Stimulated activated CD8-positive, alpha-beta memory T cell treated with anti-CD3 and anti-CD28 coated beads, Interleukin-7, amount 100 ng/mL, for 48 hours (primary cell): ENCODE results near the gene EMP1.
A peak's percentile ranks its signal among the peaks of the same experiment; 100 is the strongest.
"Not testable (repeated sequence)": the region's sequence is repeated elsewhere in the genome, so short reads cannot be mapped to it uniquely, and the experiment has no call there.

Source experiments
- DNase-seq, 2 donors: peaks; one replicate each; pipeline ENCODE4 v3.0.0-alpha.2; 2020; ENCODE audit warnings: low read depth in 1 of 2; ENCODE audit errors: extremely low read depth in 1 of 2

EMP1 gene

DNA sequence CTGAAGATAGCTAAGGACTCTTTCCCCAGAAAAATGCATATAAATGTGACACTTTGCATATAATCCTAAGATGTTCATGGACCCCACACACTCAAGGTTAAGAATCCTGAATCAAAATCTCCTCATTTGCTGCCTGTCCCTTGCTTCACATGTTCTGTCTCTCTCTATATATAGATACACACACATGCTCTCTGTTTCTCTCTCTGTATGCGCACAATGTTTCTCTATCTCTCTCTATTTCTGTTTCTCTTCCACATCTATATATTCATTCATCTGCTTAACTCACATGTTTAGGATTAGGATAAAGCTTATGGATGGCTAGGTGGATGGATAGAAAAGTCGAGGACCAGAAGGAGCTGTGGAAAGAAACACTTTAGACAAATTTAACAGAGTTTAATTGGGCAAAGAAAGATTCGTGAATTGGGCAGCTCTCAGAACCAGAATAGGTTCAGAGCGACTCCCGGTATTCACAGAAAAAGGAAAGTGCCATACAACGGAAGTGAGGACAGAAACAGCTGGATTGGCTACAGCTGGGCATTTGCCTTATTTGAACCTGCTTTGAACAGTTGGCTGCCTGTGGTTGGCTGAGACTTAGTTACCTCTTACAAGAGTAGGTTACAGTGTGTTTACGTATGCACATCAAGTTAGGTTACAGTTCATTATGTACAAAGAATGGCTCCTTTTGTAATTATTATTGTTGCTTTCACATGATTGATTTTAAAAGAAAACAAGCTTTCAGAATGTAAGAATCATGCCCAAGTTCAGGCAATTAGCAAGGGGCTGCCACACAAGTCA is 57.6 kb downstream of the EMP1 start:
- no peak for DNase-seq

- DNase-seq, result peak; percentile 59 to 72
Observed at GRCh38 chr12:13255792-13256691, 59.5 kb downstream of the EMP1 start.

DNA sequence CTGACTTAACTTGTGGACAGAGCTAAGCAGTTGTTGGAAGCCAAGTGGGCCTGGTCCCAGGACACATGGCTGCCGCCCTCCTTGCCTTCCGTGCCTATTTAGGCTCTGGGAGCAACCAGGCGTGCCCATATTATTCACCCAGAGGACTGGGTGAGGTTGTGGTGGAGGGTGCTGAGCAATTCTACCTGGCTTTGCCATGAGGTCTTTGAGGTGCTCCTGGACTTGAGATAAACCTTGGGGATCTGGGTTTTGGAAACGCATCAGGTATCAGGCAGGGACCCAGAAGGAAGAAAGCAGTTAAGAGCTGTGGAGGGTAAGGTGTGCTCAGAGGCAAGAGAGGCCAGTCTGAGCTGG is 60.1 kb downstream of the EMP1 start:
- DNase-seq, result no peak

- DNase-seq, result no peak
Observed at GRCh38 chr12:13257356-13257875, 60.9 kb downstream of the EMP1 start.

- no peak for DNase-seq
Observed at GRCh38 chr12:13258197-13258596, 61.7 kb downstream of the EMP1 start.

DNA sequence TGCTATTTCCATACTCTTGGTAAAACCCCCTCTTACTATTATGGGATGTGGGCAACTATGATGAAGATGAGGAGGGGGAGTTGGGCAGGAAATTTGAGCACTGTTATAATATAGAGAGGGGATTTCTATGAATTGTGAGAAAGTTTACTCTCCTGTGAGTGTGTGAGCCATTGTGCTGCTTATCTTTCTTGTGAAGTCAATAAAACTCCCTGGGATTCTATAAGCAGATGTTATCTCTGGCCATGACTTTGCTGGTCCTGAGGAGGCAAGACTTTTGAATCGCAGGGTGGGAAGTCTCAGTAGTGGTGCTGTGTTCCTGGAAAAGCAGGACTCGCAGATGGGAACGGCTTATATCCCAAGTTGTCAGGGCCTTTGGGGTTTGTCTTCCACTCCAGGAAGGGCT is 62.2 kb downstream of the EMP1 start:
- DNase-seq, result no peak

DNA sequence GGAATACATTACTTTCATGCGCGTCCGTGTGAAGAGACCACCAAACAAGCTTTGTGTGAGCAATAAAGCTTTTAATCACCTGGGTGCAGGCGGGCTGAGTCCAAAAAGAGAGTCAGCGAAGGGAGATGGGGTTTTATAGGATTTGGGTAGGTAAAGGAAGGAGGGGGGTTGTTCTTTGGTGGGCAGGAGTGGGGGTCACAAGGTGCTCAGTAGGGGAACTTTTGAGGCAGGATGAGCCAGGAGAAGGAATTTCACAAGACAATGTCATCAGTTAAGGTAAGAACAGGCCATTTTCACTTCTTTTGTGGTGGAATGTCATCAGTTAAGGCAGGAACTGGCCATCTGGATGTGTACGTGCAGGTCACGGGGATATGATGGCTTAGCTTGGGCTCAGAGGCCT is 63.1 kb downstream of the EMP1 start:
- DNase-seq, result not testable (repeated sequence)

DNA sequence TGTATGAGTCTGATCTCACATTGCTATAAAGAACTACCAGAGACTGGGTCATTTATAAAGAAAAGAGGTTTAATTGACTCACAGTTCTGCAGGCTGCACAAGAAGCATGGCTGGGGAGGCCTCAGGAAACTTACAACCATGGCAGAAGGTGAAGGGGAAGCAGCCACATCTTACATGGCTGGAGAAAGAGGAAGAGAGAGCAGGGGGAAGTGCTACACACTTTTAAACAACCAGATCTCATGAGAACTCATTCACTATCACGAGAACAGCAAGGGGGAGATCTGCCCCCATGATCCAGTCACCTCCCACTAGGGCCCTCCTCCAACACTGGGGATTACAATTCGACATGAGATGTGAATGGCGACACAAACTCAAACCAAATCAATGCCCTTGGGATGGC is 71.3 kb downstream of the EMP1 start:
- not testable (repeated sequence) for DNase-seq

- no peak for DNase-seq
Observed at GRCh38 chr12:13268581-13268980, 72.1 kb downstream of the EMP1 start.
